GM12878 (cell line): ENCODE results near the gene PPA1.

Experiments used
- EP300 ChIP-seq, 2 experiments: fragments of 150-350 bp in 1 of 2; IDR thresholded peaks; 2 replicates each; pipeline ENCODE4 v1.6.1; 2011 to 2012; ENCODE audit warnings: low read depth in 2 of 2, low read length in 2 of 2, borderline replicate concordance in 1 of 2, improper control_type of control experiment in 1 of 2, inconsistent platforms in 1 of 2; ENCODE audit not compliant: control insufficient read depth in 1 of 2
- TF ChIP-seq, protein P1 (sequence below), 3 experiments: IDR thresholded peaks in 2 of 3; conservative IDR thresholded peaks in 1 of 3; 2 replicates each; pipeline ENCODE4 v1.5.1; 2011; ENCODE audit warnings: low read depth in 3 of 3, low read length in 3 of 3, mild to moderate bottlenecking in 3 of 3, control low read depth in 2 of 3, moderate library complexity in 2 of 3, inconsistent platforms in 1 of 3, mixed read lengths in 1 of 3; ENCODE audit not compliant: control insufficient read depth in 2 of 3, insufficient read depth in 1 of 3; ENCODE audit errors: extremely low read depth in 1 of 3

DNA sequence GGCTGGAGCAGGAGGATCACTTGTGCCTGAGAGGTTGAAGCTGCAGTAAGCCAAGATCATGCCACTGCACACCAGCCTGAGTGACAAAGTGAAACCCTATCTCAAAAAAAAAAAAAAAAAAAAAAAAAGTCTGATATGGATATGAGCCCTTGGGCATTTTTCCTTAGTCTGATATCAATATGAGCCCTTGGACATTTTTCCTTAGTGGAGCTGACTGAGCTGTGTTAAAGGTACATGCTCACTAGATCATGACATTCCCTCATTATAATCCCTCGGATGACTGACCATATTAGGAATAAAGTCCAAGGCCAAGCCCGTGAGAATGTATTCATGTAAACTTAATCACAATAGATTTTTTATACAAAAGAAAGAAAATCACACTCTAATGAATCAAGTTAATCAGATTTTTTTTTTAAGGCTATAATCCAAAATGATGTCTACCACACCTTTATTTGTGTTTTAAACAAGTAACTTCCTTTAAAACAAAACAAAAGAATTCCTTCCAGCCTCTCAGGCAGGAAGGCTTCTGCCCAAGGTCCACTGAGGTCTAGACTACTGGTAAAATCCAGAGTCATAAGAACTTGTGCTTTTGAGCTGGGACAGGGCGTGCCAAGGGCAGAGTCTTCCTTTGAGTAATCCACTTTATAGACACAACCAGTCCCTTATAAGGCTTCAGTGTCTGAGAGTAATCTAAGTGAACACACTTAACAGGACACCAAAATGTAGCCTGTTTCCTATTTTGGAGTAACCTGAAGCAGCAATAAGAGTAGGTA, 5.5 kb downstream of the PPA1 start:
- TF ChIP-seq, protein P1, sequence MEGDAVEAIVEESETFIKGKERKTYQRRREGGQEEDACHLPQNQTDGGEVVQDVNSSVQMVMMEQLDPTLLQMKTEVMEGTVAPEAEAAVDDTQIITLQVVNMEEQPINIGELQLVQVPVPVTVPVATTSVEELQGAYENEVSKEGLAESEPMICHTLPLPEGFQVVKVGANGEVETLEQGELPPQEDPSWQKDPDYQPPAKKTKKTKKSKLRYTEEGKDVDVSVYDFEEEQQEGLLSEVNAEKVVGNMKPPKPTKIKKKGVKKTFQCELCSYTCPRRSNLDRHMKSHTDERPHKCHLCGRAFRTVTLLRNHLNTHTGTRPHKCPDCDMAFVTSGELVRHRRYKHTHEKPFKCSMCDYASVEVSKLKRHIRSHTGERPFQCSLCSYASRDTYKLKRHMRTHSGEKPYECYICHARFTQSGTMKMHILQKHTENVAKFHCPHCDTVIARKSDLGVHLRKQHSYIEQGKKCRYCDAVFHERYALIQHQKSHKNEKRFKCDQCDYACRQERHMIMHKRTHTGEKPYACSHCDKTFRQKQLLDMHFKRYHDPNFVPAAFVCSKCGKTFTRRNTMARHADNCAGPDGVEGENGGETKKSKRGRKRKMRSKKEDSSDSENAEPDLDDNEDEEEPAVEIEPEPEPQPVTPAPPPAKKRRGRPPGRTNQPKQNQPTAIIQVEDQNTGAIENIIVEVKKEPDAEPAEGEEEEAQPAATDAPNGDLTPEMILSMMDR (IDR thresholded peaks at IDR 0.05 in 2 of 3, conservative IDR thresholded peaks at IDR 0.05 in 1 of 3; ENCODE audit: control insufficient read depth in 2 of 3, extremely low read depth in 1 of 3, insufficient read depth in 1 of 3, low read depth in 3 of 3, low read length in 3 of 3) = no peak
- no peak for TF ChIP-seq EP300 (IDR thresholded peaks at IDR 0.05; ENCODE audit: borderline replicate concordance in 1 of 2, control insufficient read depth in 1 of 2, low read depth in 2 of 2, low read length in 2 of 2)
